OCI-LY7 (cell line): ENCODE results near the gene KDM8.

ENCODE experiments used
- CTCF ChIP-seq: fragments of 200-600 bp; sonication (generic); conservative IDR thresholded peaks from 2 replicates; pipeline ENCODE4 v1.5.1; 2014; ENCODE audit warnings: mild to moderate bottlenecking, antibody characterized with exemption, low read length, moderate library complexity, mixed read lengths
- EZH2phosphoT487 ChIP-seq: fragments of 200-600 bp; sonication (generic); IDR thresholded peaks from 2 replicates; pipeline ENCODE4 v1.6.1; 2018; ENCODE audit warnings: low read depth, borderline replicate concordance, mild to moderate bottlenecking, mixed run types, antibody characterized with exemption, low read length, moderate library complexity, mixed read lengths

- no peak for TF ChIP-seq CTCF
- TF ChIP-seq EZH2phosphoT487, result no peak
Observed at GRCh38 chr16:27265982-27266381, 62.7 kb downstream of the KDM8 start.
